Right atrium auricular region (tissue), 2 donors: Measurements from ENCODE around the gene ELOVL5. TPM values are rescaled to one million over a fixed set of nuclear protein-coding genes. Genes with fewer than 3 reads are reported as not detected.

Experiments used
- DNase-seq: peaks from one replicate; pipeline ENCODE4 v3.0.0-alpha.2; 2019; ENCODE audit warnings: low spot score
- H3K27ac ChIP-seq, 2 donors: fragments of 200-600 bp; sonication (generic); 1 replicate in 1 of 2; 2 replicates in 1 of 2; pipeline ENCODE4 v1.5.1; 2016 to 2019
- H3K27me3 ChIP-seq, 2 donors: fragments of 200-600 bp; sonication (generic); one replicate each; pipeline versions ENCODE4 v1.5.1 to v1.6.0; 2017 to 2019
- H3K36me3 ChIP-seq: fragments of 200-600 bp; sonication (generic); one replicate; pipeline ENCODE4 v1.5.1; 2016
- H3K4me1 ChIP-seq, 2 donors: fragments of 200-600 bp; sonication (generic); one replicate each; pipeline versions ENCODE4 v1.5.1 to v1.6.0; 2017 to 2019
- H3K4me3 ChIP-seq, 2 donors: fragments of 200-600 bp; sonication (generic); 1 replicate in 1 of 2; 2 replicates in 1 of 2; pipeline ENCODE4 v1.5.1; 2017 to 2019; ENCODE audit warnings: mild to moderate bottlenecking in 1 of 2, moderate library complexity in 1 of 2
- H3K9me3 ChIP-seq, 2 donors: fragments of 200-600 bp; sonication (generic); one replicate each; pipeline ENCODE4 v1.5.1; 2019
- CTCF ChIP-seq, 2 donors: fragments of 200-600 bp; sonication (generic); IDR thresholded peaks; one replicate each; pipeline ENCODE4 v1.5.1; 2019; ENCODE audit warnings: antibody characterized with exemption in 2 of 2
- total RNA-seq, 2 donors: library from RNA; depleted of rRNA; stranded (reverse); fragments of >200 nt; gene quantifications; one replicate each; pipeline ENCODE4 v1.1.0, GENCODE V29; 2016

Gene ELOVL5
- total RNA-seq, 2 donors from 2014 or later, result 31.2 to 34.9 TPM

GRCh38 chr6:53335224-53335994 is 13.3 kb downstream of the ELOVL5 start:
- H3K4me3 ChIP-seq, result no peak overlapping the region

GRCh38 chr6:53333439-53334408 is 15.0 kb downstream of the ELOVL5 start:
- TF ChIP-seq CTCF (IDR thresholded peaks at IDR 0.05), result no peak

More at GRCh38 chr6:53335224-53335994, 13.3 kb downstream of the ELOVL5 start:
- Histone ChIP-seq H3K9me3 (no peaks in the 10 kb centered on the region), H3K36me3 (peaks cover 6% of the 10 kb centered on the region), H3K27me3 (no peaks in the 10 kb centered on the region), H3K27ac (no peak overlapping the region), H3K4me1 (peaks cover 0 to 26% of the 10 kb centered on the region in 2 donors)
- no peak for TF ChIP-seq CTCF (IDR thresholded peaks at IDR 0.05)
- DNase-seq, result no peak

GRCh38 chr6:53331678-53332077 is 17.1 kb downstream of the ELOVL5 start:
- peaks cover 0 to 41% of the 10 kb centered on the region in 2 donors for H3K4me1 ChIP-seq
- H3K27ac ChIP-seq, result no peak overlapping the region
- DNase-seq, result no peak
- no peaks in the 10 kb centered on the region for H3K9me3 ChIP-seq
- no peak overlapping the region for H3K4me3 ChIP-seq
- TF ChIP-seq CTCF (IDR thresholded peaks at IDR 0.05), result no peak
- peaks cover under 1% of the 10 kb centered on the region for H3K36me3 ChIP-seq
- H3K27me3 ChIP-seq, result no peaks in the 10 kb centered on the region

More at GRCh38 chr6:53333439-53334408, 15.0 kb downstream of the ELOVL5 start:
- H3K9me3 ChIP-seq, result no peaks in the 10 kb centered on the region
- no peak overlapping the region for H3K27ac ChIP-seq
- H3K27me3 ChIP-seq, result no peaks in the 10 kb centered on the region
- no peak overlapping the region for H3K4me3 ChIP-seq
- DNase-seq, result no peak
- peaks cover 6% of the 10 kb centered on the region for H3K36me3 ChIP-seq
- H3K4me1 ChIP-seq, result peaks cover 0 to 29% of the 10 kb centered on the region in 2 donors

GRCh38 chr6:53330137-53330536 is 18.6 kb downstream of the ELOVL5 start:
- H3K4me3 ChIP-seq, result no peak overlapping the region
- no peak for DNase-seq
- no peaks in the 10 kb centered on the region for H3K36me3 ChIP-seq
- H3K9me3 ChIP-seq, result no peaks in the 10 kb centered on the region
- H3K27me3 ChIP-seq, result no peaks in the 10 kb centered on the region
- no peak for TF ChIP-seq CTCF (IDR thresholded peaks at IDR 0.05)
- H3K4me1 ChIP-seq, result peaks cover 0 to 47% of the 10 kb centered on the region in 2 donors
- H3K27ac ChIP-seq, result no peak overlapping the region

GRCh38 chr6:53328375-53328774 is 20.4 kb downstream of the ELOVL5 start:
- no peak for DNase-seq
- Histone ChIP-seq H3K36me3 (no peaks in the 10 kb centered on the region), H3K27me3 (no peaks in the 10 kb centered on the region), H3K9me3 (no peaks in the 10 kb centered on the region), H3K4me3 (no peak overlapping the region), H3K4me1 (peaks cover 0 to 38% of the 10 kb centered on the region in 2 donors), H3K27ac (no peak overlapping the region)
- TF ChIP-seq CTCF (IDR thresholded peaks at IDR 0.05), result no peak
